Measurements from ENCODE around the gene CST6.
"Not testable (repeated sequence)": the region's sequence is repeated elsewhere in the genome, so short reads cannot be mapped to it uniquely, and the experiment has no call there.

The CST6 gene

GRCh38 chr11:66020618-66021357 is 9.0 kb downstream of the CST6 start:
- no peaks in the 10 kb centered on the region for H3K9me3 Mint-ChIP-seq
- H3K4me1 Mint-ChIP-seq, result peaks cover 13% of the 10 kb centered on the region
- no peak overlapping the region for H3K27ac Mint-ChIP-seq

GRCh38 chr11:66022401-66023185 is 10.8 kb downstream of the CST6 start:
- Mint-ChIP-seq H3K4me3 (peak overlapping the region; percentile 51), H3K27ac (peak overlapping the region; percentile 82), H3K9me3 (no peaks in the 10 kb centered on the region), H3K4me1 (peaks cover 7% of the 10 kb centered on the region), H3K36me3 (no peaks in the 10 kb centered on the region), H3K27me3 (peaks cover 3% of the 10 kb centered on the region)

More at GRCh38 chr11:66020618-66021357, 9.0 kb downstream of the CST6 start:
- Mint-ChIP-seq H3K4me3 (no peak overlapping the region), H3K36me3 (no peaks in the 10 kb centered on the region), H3K27me3 (peaks cover 3% of the 10 kb centered on the region)

GRCh38 chr11:66023186-66023440 is 11.3 kb downstream of the CST6 start:
- not testable (repeated sequence) for H3K27ac Mint-ChIP-seq, H3K4me3 Mint-ChIP-seq, H3K27me3 Mint-ChIP-seq, H3K4me1 Mint-ChIP-seq, H3K36me3 Mint-ChIP-seq, H3K9me3 Mint-ChIP-seq

- H3K4me1 Mint-ChIP-seq, result peaks cover 5% of the 10 kb centered on the region
- no peaks in the 10 kb centered on the region for H3K9me3 Mint-ChIP-seq
- no peaks in the 10 kb centered on the region for H3K36me3 Mint-ChIP-seq
- no peak within 1 kb of the TSS for H3K4me3 Mint-ChIP-seq
- H3K27me3 Mint-ChIP-seq, result peaks cover 3% of the 10 kb centered on the region
- H3K27ac Mint-ChIP-seq, result peak within 1 kb of the TSS; percentile 60
These were observed 14.3 kb downstream of the CST6 start, which contains the start of gene CATSPER1 for GRCh38 chr11:66026017-66026529. Gene CATSPER1 (minus strand): TSS chr11:66026479. CDS start chr11:66026379, 100 bp downstream.

GRCh38 chr11:66032957-66033735 is 21.3 kb downstream of the CST6 start:
- no peaks in the 10 kb centered on the region for H3K9me3 Mint-ChIP-seq
- no peaks in the 10 kb centered on the region for H3K27me3 Mint-ChIP-seq
- no peaks in the 10 kb centered on the region for H3K4me1 Mint-ChIP-seq
- H3K36me3 Mint-ChIP-seq, result no peaks in the 10 kb centered on the region
- H3K27ac Mint-ChIP-seq, result no peak overlapping the region
- no peak overlapping the region for H3K4me3 Mint-ChIP-seq

GRCh38 chr11:66035653-66036333 is 24.0 kb downstream of the CST6 start:
- Mint-ChIP-seq H3K27me3 (no peaks in the 10 kb centered on the region), H3K4me3 (no peak overlapping the region), H3K36me3 (no peaks in the 10 kb centered on the region), H3K4me1 (no peaks in the 10 kb centered on the region), H3K27ac (no peak overlapping the region), H3K9me3 (no peaks in the 10 kb centered on the region)

- no peak overlapping the region for H3K4me3 Mint-ChIP-seq
- H3K27ac Mint-ChIP-seq, result no peak overlapping the region
- H3K9me3 Mint-ChIP-seq, result no peaks in the 10 kb centered on the region
- no peaks in the 10 kb centered on the region for H3K4me1 Mint-ChIP-seq
- H3K36me3 Mint-ChIP-seq, result no peaks in the 10 kb centered on the region
- H3K27me3 Mint-ChIP-seq, result no peaks in the 10 kb centered on the region
These were observed 24.5 kb downstream of the CST6 start for GRCh38 chr11:66036334-66036710.

GRCh38 chr11:66037327-66037726 is 25.5 kb downstream of the CST6 start:
- H3K27me3 Mint-ChIP-seq, result no peaks in the 10 kb centered on the region
- no peaks in the 10 kb centered on the region for H3K36me3 Mint-ChIP-seq
- H3K9me3 Mint-ChIP-seq, result no peaks in the 10 kb centered on the region
- H3K27ac Mint-ChIP-seq, result no peak overlapping the region
- no peak overlapping the region for H3K4me3 Mint-ChIP-seq
- H3K4me1 Mint-ChIP-seq, result no peaks in the 10 kb centered on the region

GRCh38 chr11:66039765-66040164 is 28.0 kb downstream of the CST6 start:
- H3K4me1 Mint-ChIP-seq, result peaks cover 4% of the 10 kb centered on the region
- no peak overlapping the region for H3K4me3 Mint-ChIP-seq
- no peaks in the 10 kb centered on the region for H3K9me3 Mint-ChIP-seq
- no peak overlapping the region for H3K27ac Mint-ChIP-seq
- H3K36me3 Mint-ChIP-seq, result no peaks in the 10 kb centered on the region
- no peaks in the 10 kb centered on the region for H3K27me3 Mint-ChIP-seq

GRCh38 chr11:66042227-66042995 is 30.6 kb downstream of the CST6 start:
- H3K36me3 Mint-ChIP-seq, result no peaks in the 10 kb centered on the region
- no peaks in the 10 kb centered on the region for H3K27me3 Mint-ChIP-seq
- peaks cover 15% of the 10 kb centered on the region for H3K4me1 Mint-ChIP-seq
- H3K4me3 Mint-ChIP-seq, result no peak overlapping the region
- no peak overlapping the region for H3K27ac Mint-ChIP-seq
- no peaks in the 10 kb centered on the region for H3K9me3 Mint-ChIP-seq

- Mint-ChIP-seq H3K4me1 (peaks cover 15% of the 10 kb centered on the region), H3K27me3 (no peaks in the 10 kb centered on the region), H3K27ac (no peak overlapping the region), H3K36me3 (no peaks in the 10 kb centered on the region), H3K4me3 (no peak overlapping the region), H3K9me3 (no peaks in the 10 kb centered on the region)
These were observed 31.4 kb downstream of the CST6 start for GRCh38 chr11:66042996-66043906.

- Mint-ChIP-seq H3K4me1 (peaks cover 18% of the 10 kb centered on the region), H3K4me3 (no peak overlapping the region), H3K36me3 (no peaks in the 10 kb centered on the region), H3K27ac (peak overlapping the region; percentile 83), H3K27me3 (no peaks in the 10 kb centered on the region), H3K9me3 (no peaks in the 10 kb centered on the region)
These were observed 32.9 kb downstream of the CST6 start for GRCh38 chr11:66044757-66045156.

- Mint-ChIP-seq H3K4me3 (no peak overlapping the region), H3K27ac (peak overlapping the region; percentile 65), H3K27me3 (no peaks in the 10 kb centered on the region), H3K4me1 (peaks cover 18% of the 10 kb centered on the region), H3K36me3 (no peaks in the 10 kb centered on the region), H3K9me3 (no peaks in the 10 kb centered on the region)
These were observed 33.4 kb downstream of the CST6 start for GRCh38 chr11:66045177-66045639.

GRCh38 chr11:66046901-66047300 is 35.1 kb downstream of the CST6 start:
- no peak overlapping the region for H3K4me3 Mint-ChIP-seq
- no peaks in the 10 kb centered on the region for H3K27me3 Mint-ChIP-seq
- H3K36me3 Mint-ChIP-seq, result no peaks in the 10 kb centered on the region
- peak overlapping the region; percentile 84 for H3K27ac Mint-ChIP-seq
- H3K9me3 Mint-ChIP-seq, result no peaks in the 10 kb centered on the region
- H3K4me1 Mint-ChIP-seq, result peaks cover 29% of the 10 kb centered on the region
